ENCODE results near the gene ARHGEF16.

The ARHGEF16 gene

DNA sequence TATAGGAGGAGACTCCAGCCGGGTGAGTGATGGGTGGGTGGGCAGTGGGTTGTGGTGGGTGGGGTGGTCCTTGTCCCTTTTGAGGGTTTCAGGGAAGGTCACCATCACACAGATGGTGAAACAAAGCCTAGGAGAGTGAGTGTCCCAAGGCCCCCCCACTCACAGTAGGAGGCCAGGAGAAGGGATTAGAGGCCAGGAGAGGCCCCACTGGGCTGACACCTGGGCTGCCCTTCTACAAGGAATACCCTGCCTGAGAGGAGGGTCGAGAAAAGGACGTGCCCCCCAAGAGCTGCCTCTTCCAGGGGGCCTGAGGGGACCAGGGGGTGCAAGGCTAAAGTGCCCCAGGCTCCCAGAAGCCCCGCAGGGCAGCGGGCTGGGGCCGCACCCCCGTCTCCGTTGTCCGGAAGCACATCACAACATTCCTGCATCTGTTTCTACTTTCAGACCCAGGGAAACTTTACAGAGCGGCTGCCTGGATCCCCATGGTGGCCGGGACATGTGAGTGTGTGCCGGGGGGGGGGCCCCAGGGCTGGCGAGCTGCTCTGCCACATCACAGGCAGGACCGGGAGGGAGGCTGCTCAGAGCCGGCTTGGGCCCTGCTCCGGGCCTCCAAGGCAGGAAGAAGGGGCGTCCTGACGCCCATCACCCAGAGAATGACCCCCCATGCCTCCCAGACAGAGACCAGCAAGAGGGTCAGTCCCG lies 68.2 kb downstream of the ARHGEF16 start:
- DNase-seq, result no peak

GRCh38 chr1:3523980-3524379 lies 69.5 kb downstream of the ARHGEF16 start:
- no peak for DNase-seq

GRCh38 chr1:3524556-3525203 lies 70.2 kb downstream of the ARHGEF16 start:
- DNase-seq, result peak in 1 of 2 experiments; percentile 14

- DNase-seq, result peak in 1 of 2 experiments; percentile 35
These were observed 71.4 kb downstream of the ARHGEF16 start for GRCh38 chr1:3525551-3526482.

GRCh38 chr1:3527774-3528173 lies 73.3 kb downstream of the ARHGEF16 start:
- DNase-seq, result no peak

- peak; percentile 40 to 62 for DNase-seq
These were observed 74.7 kb downstream of the ARHGEF16 start for GRCh38 chr1:3529099-3529729.

GRCh38 chr1:3530086-3530925 lies 75.8 kb downstream of the ARHGEF16 start:
- DNase-seq, result peak in 1 of 2 experiments; percentile 2

Data from NCI-H524 (cell line).